HG03378 (cell line): Measurements from ENCODE around the gene RNASE9.
"Not testable (repeated sequence)": the region's sequence is repeated elsewhere in the genome, so short reads cannot be mapped to it uniquely, and the experiment has no call there.

Experiments
- ATAC-seq: cut with Tn5 transposase; IDR thresholded peaks from one replicate; pipeline ENCODE4 v1.9.1; 2021; ENCODE audit warnings: mild to moderate bottlenecking, moderate library complexity; ENCODE audit not compliant: unreplicated experiment

The RNASE9 gene

GRCh38 chr14:20578325-20578724 lies 17.5 kb upstream of the RNASE9 start:
- ATAC-seq = no peak

GRCh38 chr14:20572382-20572990 lies 11.6 kb upstream of the RNASE9 start:
- not testable (repeated sequence) for ATAC-seq

GRCh38 chr14:20570720-20571119 lies 9.9 kb upstream of the RNASE9 start:
- not testable (repeated sequence) for ATAC-seq

- ATAC-seq = not testable (repeated sequence)
These were observed 9.0 kb upstream of the RNASE9 start for GRCh38 chr14:20569865-20570264.

GRCh38 chr14:20569066-20569465 lies 8.2 kb upstream of the RNASE9 start:
- ATAC-seq = no peak

GRCh38 chr14:20568393-20568792 lies 7.5 kb upstream of the RNASE9 start:
- ATAC-seq = no peak

- ATAC-seq = not testable (repeated sequence)
These were observed 6.4 kb upstream of the RNASE9 start for GRCh38 chr14:20567199-20567598.

GRCh38 chr14:20564501-20564997 lies 3.7 kb upstream of the RNASE9 start:
- no peak for ATAC-seq

- ATAC-seq = no peak
These were observed 3.1 kb upstream of the RNASE9 start for GRCh38 chr14:20563971-20564370.

- ATAC-seq = no peak
These were observed 1.4 kb downstream of the RNASE9 start for GRCh38 chr14:20559461-20559904.

- ATAC-seq = no peak
These were observed 3.7 kb downstream of the RNASE9 start for GRCh38 chr14:20557212-20557542.

- no peak for ATAC-seq
These were observed 4.2 kb downstream of the RNASE9 start for GRCh38 chr14:20556500-20557211.

- no peak for ATAC-seq
These were observed 5.0 kb downstream of the RNASE9 start for GRCh38 chr14:20555845-20556244.

GRCh38 chr14:20553024-20553423 lies 7.8 kb downstream of the RNASE9 start:
- no peak for ATAC-seq

GRCh38 chr14:20551606-20552005 lies 9.2 kb downstream of the RNASE9 start:
- no peak for ATAC-seq

GRCh38 chr14:20550926-20551325 lies 9.9 kb downstream of the RNASE9 start:
- ATAC-seq = no peak

GRCh38 chr14:20548414-20549158 lies 12.3 kb downstream of the RNASE9 start:
- no peak for ATAC-seq

GRCh38 chr14:20546877-20547276 lies 14.0 kb downstream of the RNASE9 start:
- no peak for ATAC-seq

- no peak for ATAC-seq
These were observed 20.9 kb downstream of the RNASE9 start for GRCh38 chr14:20539906-20540305.

- ATAC-seq = peak; percentile 80
These were observed 29.9 kb downstream of the RNASE9 start for GRCh38 chr14:20530771-20531571.

- no peak for ATAC-seq
These were observed 31.0 kb downstream of the RNASE9 start for GRCh38 chr14:20529806-20530205.
